ENCODE data around the gene INCENP.

Gene INCENP

DNA sequence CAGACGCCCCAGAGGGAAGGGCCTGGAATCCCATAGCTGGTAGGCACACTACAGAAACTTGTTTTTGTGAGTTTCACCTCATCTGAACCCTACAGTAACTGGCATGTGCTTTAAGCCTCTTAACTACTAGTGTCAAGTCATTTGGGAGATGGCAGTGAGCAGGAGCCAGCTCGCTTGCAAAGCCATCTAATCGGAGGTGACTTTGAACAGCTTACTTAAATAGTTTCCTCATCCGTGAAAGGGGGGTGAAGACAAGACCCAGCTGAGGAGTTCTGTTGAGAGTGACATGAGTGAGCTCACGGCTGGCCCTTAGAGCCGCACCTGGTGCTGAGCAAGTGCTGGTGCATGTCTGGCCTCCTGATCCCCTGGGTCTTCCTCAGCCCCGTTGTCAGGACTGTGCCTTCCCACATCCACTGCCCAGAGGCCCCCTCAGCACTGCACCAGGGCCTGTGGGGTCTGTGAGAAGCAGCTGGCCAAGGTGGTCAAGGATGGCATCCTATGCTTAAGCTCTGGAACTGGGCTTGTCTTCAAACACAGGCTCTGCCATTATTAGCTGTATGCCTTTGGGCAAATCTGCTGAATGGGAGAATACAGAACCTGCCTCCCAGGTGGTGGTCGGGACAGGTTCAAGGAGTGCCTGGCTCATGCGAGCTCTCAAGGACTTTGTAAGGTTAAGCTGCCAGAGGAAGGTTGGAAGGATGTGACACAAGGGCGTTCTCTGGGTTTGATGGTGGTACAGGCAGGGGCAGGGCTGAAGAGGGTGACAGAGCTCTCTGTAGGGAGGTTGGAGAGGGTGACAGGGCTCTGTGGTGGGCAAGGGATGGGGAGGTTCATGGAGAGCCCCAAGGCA lies 27.3 kb downstream of the INCENP start:
- in situ Hi-C loops (cut with MboI; ENCODE audit: low pct_unique_long_range_greater_than_20kb, low sequenced_read_pairs, unreplicated experiment): no loop called here
- TF ChIP-seq, protein P1, sequence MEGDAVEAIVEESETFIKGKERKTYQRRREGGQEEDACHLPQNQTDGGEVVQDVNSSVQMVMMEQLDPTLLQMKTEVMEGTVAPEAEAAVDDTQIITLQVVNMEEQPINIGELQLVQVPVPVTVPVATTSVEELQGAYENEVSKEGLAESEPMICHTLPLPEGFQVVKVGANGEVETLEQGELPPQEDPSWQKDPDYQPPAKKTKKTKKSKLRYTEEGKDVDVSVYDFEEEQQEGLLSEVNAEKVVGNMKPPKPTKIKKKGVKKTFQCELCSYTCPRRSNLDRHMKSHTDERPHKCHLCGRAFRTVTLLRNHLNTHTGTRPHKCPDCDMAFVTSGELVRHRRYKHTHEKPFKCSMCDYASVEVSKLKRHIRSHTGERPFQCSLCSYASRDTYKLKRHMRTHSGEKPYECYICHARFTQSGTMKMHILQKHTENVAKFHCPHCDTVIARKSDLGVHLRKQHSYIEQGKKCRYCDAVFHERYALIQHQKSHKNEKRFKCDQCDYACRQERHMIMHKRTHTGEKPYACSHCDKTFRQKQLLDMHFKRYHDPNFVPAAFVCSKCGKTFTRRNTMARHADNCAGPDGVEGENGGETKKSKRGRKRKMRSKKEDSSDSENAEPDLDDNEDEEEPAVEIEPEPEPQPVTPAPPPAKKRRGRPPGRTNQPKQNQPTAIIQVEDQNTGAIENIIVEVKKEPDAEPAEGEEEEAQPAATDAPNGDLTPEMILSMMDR (IDR thresholded peaks at IDR 0.05; ENCODE audit: extremely low read depth, insufficient read depth, missing control alignments): no peak
- no peak for DNase-seq (ENCODE audit: low spot score)

DNA sequence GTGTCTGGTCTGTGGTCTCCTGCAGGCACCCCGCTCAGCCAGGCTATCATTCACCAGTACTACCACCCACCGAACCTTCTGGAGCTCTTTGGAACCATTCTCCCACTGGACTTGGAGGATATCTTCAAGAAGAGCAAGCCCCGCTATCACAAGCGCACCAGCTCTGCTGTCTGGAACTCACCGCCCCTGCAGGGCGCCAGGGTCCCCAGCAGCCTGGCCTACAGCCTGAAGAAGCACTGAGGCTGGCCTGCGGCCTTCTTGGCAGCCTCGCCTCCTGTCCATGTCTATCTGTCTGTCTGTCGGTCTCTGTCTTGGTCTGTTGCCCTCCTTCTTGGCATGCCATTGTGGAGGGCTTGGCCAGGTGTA lies 27.9 kb downstream of the INCENP start:
- in situ Hi-C loops (cut with MboI; ENCODE audit: low pct_unique_long_range_greater_than_20kb, low sequenced_read_pairs, unreplicated experiment): no loop called here
- no peak for DNase-seq (ENCODE audit: low spot score)
- TF ChIP-seq, protein P1 (IDR thresholded peaks at IDR 0.05; ENCODE audit: extremely low read depth, insufficient read depth, missing control alignments): no peak

DNA sequence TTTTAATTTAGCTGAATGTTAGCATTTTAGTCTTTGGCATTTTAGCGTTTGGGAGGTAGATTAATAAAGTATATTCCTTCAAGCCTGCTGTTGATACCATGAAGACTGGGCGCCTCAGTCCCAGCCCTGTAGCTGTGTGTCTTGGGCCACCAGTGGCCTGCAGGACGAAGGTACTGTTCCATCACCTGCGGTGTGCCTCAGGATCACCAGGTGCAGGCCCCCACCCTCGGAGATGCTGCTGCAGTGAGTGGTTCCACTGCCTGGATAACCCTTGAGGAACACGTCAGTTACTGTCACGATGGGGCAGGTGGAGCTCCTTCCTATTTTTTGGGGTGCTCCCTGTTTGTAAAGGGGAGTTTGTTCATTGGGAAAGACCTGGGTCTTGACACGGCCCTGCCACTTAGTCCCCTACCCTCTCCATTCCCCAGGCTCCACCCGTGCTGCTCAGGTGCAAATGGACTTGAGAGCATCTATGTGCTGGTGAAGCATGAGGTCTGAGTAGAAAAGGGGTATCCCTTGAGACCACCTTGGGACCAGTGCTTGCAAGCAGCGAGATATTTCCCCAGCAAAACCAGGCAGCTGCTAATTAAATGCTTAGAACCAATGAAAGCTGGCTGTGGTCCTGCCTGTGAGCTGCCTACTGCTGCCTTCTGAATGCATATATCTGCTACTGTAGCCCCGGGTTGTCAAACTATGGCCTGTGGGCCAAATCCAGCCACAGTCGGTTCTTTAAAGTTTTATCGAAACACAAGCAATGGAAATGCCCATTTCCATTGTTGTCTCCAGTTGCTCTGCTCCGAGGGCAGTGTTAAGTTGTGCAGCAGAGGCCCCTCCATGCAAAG lies 28.7 kb downstream of the INCENP start:
- no peak for DNase-seq (ENCODE audit: low spot score)
- in situ Hi-C loops (cut with MboI; ENCODE audit: low pct_unique_long_range_greater_than_20kb, low sequenced_read_pairs, unreplicated experiment): no loop called here
- TF ChIP-seq, protein P1 (IDR thresholded peaks at IDR 0.05; ENCODE audit: extremely low read depth, insufficient read depth, missing control alignments): no peak

DNA sequence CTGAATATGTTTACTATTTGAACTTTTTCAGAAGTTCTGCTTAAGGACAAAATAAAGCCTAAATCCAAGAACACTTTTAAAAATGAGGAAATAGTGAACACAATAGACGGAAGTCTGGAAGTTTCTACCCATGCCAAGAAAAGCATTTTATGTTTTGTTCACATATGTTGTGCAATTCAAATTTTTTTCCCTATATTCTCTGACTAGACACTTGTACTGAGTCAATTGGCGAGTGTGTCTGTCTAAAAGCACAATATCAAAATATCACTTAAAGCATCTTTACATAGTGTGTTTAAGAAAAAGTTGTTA lies 29.2 kb downstream of the INCENP start:
- no peak for DNase-seq (ENCODE audit: low spot score)
- TF ChIP-seq, protein P1 (IDR thresholded peaks at IDR 0.05; ENCODE audit: extremely low read depth, insufficient read depth, missing control alignments): no peak
- in situ Hi-C loops (cut with MboI; ENCODE audit: low pct_unique_long_range_greater_than_20kb, low sequenced_read_pairs, unreplicated experiment): no loop called here

DNA sequence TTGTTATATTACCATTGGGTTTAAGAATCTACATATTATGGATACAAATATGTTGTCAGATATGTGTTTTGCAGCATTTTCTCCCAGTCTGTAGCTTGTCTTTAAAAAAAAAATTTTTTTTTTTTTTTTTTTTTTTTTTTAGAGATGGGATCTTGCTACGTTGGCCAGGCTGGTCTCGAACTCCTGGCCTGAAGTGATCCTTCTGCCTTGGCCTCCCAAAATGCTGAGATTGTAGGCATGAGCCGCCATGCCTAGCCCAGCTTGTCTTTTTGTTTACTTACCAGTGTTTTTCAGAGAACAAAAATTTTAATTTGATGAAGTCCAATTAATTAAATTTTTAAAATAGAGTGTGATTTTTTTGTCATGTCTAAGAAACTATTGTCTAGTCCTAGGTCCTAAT lies 29.8 kb downstream of the INCENP start:
- in situ Hi-C loops (cut with MboI; ENCODE audit: low pct_unique_long_range_greater_than_20kb, low sequenced_read_pairs, unreplicated experiment): no loop called here
- TF ChIP-seq, protein P1 (IDR thresholded peaks at IDR 0.05; ENCODE audit: extremely low read depth, insufficient read depth, missing control alignments): no peak
- DNase-seq (ENCODE audit: low spot score): no peak

DNA sequence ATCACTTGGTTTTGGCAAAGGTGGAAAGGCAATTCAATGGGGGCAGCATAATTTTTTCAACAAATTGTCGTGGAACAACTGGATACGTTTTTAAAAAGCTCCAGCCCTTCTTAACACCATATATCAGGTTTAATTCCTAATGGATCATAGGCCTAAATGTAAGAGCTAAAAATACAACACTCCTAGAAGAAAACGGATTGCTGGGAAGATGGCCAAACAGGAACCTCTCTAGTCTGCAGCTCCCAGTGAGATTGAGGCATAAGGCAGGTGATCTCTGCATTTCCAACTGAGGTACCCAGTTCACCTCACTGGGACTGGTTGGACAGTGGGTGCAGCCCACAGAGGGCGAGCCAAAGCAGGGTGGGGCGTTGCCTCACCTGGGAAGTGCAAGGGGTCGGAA lies 33.8 kb downstream of the INCENP start:
- TF ChIP-seq, protein P1 (IDR thresholded peaks at IDR 0.05; ENCODE audit: extremely low read depth, insufficient read depth, missing control alignments): no peak
- in situ Hi-C loops (cut with MboI; ENCODE audit: low pct_unique_long_range_greater_than_20kb, low sequenced_read_pairs, unreplicated experiment): no loop called here
- DNase-seq (ENCODE audit: low spot score): no peak

All from GM13977 (cell line).